ENCODE results near the gene UTP15. TPM values are rescaled to one million over a fixed set of nuclear protein-coding genes. Genes with fewer than 3 reads are reported as not detected.

UTP15 gene
- total and polyA plus RNA-seq, 2 experiments from 2014 or later = 16.5 to 59.0 TPM

DNA sequence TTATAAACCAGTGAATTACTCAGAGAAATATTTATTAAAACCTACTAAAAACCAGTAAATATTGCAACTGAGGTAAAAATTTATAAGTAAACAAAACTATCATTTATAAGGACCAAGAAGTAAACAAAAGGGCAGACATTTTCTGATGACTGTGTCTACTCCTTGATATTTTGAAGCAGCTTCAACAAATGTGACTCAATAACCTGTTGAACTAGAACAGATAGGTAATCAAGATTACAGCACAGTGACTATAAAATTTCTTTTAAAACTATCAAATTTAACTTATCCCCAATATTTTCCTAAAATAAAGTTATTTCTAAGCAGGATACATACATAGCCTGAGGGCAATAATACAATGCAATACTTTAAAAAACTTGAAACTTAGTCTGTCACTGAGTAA lies 12.9 kb upstream of the UTP15 start (continued):
- TF ChIP-seq, protein P1, sequence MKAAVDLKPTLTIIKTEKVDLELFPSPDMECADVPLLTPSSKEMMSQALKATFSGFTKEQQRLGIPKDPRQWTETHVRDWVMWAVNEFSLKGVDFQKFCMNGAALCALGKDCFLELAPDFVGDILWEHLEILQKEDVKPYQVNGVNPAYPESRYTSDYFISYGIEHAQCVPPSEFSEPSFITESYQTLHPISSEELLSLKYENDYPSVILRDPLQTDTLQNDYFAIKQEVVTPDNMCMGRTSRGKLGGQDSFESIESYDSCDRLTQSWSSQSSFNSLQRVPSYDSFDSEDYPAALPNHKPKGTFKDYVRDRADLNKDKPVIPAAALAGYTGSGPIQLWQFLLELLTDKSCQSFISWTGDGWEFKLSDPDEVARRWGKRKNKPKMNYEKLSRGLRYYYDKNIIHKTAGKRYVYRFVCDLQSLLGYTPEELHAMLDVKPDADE (IDR thresholded peaks at IDR 0.05) = no peak
- TF ChIP-seq NANOG (IDR thresholded peaks at IDR 0.05; ENCODE audit: borderline replicate concordance) = no peak
- no peak for TF ChIP-seq JUNB (IDR thresholded peaks at IDR 0.05; ENCODE audit: unreplicated experiment)
- TF ChIP-seq EZH2 (IDR thresholded peaks at IDR 0.05; ENCODE audit: low read depth, unreplicated experiment) = no peak
- TF ChIP-seq POLR2AphosphoS5 (IDR thresholded peaks at IDR 0.05; ENCODE audit: low read depth) = no peak

DNA sequence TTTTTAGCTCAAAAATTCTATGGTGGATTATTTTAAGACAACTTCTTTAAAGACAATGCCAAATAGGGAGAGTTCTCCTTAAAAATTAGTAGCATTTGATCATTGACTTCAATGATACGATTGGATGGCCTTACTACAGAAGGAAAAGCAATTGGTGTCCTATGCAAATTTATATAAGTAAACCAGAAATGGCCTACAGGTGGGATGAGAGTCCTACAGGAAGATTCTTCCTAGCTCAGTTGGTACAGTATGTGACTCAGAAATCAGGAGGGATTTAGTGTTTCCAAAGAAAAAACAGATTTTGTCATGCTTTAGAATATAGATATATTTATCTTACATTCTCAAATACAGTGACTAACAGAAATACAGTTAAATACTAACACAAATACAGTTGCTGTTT lies 6.6 kb upstream of the UTP15 start:
- H3F3A ChIP-seq (replicated peaks; ENCODE audit: low read depth) = no peaks in the 10 kb centered on the region
- no peaks in the 10 kb centered on the region for H3K36me3 ChIP-seq (ENCODE audit: insufficient read depth)
- peaks cover 7% of the 10 kb centered on the region; the same call in 1 of the 2 replicates for H3K79me2 ChIP-seq (replicated peaks; ENCODE audit: insufficient read depth)
- no peak overlapping the region for H3K4me2 ChIP-seq
- Mint-ChIP-seq H3K27ac (no peak overlapping the region), H3K4me1 (peaks cover 6% of the 10 kb centered on the region), H3K9me3 (no peaks in the 10 kb centered on the region), H3K36me3 (ENCODE audit: low read depth) (peaks cover 7% of the 10 kb centered on the region), H3K4me3 (no peak overlapping the region), H3K27me3 (ENCODE audit: insufficient read depth, low read depth, poor library complexity) (no peaks in the 10 kb centered on the region)
- H3K27me3 ChIP-seq (ENCODE audit: insufficient read depth) = no peaks in the 10 kb centered on the region
- no peak overlapping the region for H3K27ac ChIP-seq (ENCODE audit: low read depth)
- DNase-seq (ENCODE audit: low spot score) = no peak
- TF ChIP-seq, protein P2, sequence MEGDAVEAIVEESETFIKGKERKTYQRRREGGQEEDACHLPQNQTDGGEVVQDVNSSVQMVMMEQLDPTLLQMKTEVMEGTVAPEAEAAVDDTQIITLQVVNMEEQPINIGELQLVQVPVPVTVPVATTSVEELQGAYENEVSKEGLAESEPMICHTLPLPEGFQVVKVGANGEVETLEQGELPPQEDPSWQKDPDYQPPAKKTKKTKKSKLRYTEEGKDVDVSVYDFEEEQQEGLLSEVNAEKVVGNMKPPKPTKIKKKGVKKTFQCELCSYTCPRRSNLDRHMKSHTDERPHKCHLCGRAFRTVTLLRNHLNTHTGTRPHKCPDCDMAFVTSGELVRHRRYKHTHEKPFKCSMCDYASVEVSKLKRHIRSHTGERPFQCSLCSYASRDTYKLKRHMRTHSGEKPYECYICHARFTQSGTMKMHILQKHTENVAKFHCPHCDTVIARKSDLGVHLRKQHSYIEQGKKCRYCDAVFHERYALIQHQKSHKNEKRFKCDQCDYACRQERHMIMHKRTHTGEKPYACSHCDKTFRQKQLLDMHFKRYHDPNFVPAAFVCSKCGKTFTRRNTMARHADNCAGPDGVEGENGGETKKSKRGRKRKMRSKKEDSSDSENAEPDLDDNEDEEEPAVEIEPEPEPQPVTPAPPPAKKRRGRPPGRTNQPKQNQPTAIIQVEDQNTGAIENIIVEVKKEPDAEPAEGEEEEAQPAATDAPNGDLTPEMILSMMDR (conservative IDR thresholded peaks at IDR 0.05; ENCODE audit: low read depth in 2 of 2) = peak; percentile 12 to 17; a peak in 1 of 4 replicates
- TF ChIP-seq EZH2phosphoT487 (IDR thresholded peaks at IDR 0.05; ENCODE audit: unreplicated experiment) = no peak
- no peaks in the 10 kb centered on the region for H3K4me1 ChIP-seq (ENCODE audit: insufficient read depth)
- H4K20me1 ChIP-seq (replicated peaks; ENCODE audit: insufficient read depth) = no peaks in the 10 kb centered on the region
- no peak overlapping the region for H3K4me3 ChIP-seq
- H3K9me2 ChIP-seq (ENCODE audit: insufficient read depth) = no peaks in the 10 kb centered on the region
- ATAC-seq = no peak
- H2AFZ ChIP-seq = no peak overlapping the region

DNA sequence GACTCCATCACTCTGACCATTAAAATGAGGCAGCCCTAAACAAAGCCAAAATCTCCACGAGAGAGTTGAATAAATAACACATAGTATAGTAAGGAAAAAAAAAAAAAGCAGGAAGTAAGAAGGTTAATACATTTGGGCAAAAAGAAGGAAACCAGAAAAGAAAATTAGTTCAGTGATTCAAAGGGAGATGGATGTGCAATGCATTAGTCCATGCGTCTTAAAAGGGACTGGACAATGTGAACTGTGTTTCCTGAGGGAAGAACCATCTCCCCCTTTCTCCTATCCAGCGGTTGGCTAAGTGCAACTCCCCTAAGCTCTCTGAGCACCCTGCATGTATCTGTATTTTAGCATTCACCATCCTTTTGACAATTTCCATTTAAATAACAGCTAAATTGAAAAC lies 1.5 kb upstream of the UTP15 start:
- H3K27me3 Mint-ChIP-seq (ENCODE audit: insufficient read depth, low read depth, poor library complexity) = peaks cover 9% of the 10 kb centered on the region
- no peaks in the 10 kb centered on the region for H3K9me3 Mint-ChIP-seq
- H3K27me3 ChIP-seq (ENCODE audit: insufficient read depth) = no peaks in the 10 kb centered on the region
- no peaks in the 10 kb centered on the region for H3F3A ChIP-seq (replicated peaks; ENCODE audit: low read depth)
- H3K9me2 ChIP-seq (ENCODE audit: insufficient read depth) = no peaks in the 10 kb centered on the region
- DNase-seq (ENCODE audit: low spot score) (no peak), ATAC-seq (no peak)
- H3K27ac ChIP-seq (ENCODE audit: low read depth) = no peak overlapping the region
- H3K4me1 ChIP-seq (ENCODE audit: insufficient read depth) = peaks cover 12% of the 10 kb centered on the region
- H3K4me3 ChIP-seq = peak overlapping the region; percentile 90
- no peak for TF ChIP-seq EZH2 (IDR thresholded peaks at IDR 0.05; ENCODE audit: low read depth, unreplicated experiment)
- TF ChIP-seq, protein P3, sequence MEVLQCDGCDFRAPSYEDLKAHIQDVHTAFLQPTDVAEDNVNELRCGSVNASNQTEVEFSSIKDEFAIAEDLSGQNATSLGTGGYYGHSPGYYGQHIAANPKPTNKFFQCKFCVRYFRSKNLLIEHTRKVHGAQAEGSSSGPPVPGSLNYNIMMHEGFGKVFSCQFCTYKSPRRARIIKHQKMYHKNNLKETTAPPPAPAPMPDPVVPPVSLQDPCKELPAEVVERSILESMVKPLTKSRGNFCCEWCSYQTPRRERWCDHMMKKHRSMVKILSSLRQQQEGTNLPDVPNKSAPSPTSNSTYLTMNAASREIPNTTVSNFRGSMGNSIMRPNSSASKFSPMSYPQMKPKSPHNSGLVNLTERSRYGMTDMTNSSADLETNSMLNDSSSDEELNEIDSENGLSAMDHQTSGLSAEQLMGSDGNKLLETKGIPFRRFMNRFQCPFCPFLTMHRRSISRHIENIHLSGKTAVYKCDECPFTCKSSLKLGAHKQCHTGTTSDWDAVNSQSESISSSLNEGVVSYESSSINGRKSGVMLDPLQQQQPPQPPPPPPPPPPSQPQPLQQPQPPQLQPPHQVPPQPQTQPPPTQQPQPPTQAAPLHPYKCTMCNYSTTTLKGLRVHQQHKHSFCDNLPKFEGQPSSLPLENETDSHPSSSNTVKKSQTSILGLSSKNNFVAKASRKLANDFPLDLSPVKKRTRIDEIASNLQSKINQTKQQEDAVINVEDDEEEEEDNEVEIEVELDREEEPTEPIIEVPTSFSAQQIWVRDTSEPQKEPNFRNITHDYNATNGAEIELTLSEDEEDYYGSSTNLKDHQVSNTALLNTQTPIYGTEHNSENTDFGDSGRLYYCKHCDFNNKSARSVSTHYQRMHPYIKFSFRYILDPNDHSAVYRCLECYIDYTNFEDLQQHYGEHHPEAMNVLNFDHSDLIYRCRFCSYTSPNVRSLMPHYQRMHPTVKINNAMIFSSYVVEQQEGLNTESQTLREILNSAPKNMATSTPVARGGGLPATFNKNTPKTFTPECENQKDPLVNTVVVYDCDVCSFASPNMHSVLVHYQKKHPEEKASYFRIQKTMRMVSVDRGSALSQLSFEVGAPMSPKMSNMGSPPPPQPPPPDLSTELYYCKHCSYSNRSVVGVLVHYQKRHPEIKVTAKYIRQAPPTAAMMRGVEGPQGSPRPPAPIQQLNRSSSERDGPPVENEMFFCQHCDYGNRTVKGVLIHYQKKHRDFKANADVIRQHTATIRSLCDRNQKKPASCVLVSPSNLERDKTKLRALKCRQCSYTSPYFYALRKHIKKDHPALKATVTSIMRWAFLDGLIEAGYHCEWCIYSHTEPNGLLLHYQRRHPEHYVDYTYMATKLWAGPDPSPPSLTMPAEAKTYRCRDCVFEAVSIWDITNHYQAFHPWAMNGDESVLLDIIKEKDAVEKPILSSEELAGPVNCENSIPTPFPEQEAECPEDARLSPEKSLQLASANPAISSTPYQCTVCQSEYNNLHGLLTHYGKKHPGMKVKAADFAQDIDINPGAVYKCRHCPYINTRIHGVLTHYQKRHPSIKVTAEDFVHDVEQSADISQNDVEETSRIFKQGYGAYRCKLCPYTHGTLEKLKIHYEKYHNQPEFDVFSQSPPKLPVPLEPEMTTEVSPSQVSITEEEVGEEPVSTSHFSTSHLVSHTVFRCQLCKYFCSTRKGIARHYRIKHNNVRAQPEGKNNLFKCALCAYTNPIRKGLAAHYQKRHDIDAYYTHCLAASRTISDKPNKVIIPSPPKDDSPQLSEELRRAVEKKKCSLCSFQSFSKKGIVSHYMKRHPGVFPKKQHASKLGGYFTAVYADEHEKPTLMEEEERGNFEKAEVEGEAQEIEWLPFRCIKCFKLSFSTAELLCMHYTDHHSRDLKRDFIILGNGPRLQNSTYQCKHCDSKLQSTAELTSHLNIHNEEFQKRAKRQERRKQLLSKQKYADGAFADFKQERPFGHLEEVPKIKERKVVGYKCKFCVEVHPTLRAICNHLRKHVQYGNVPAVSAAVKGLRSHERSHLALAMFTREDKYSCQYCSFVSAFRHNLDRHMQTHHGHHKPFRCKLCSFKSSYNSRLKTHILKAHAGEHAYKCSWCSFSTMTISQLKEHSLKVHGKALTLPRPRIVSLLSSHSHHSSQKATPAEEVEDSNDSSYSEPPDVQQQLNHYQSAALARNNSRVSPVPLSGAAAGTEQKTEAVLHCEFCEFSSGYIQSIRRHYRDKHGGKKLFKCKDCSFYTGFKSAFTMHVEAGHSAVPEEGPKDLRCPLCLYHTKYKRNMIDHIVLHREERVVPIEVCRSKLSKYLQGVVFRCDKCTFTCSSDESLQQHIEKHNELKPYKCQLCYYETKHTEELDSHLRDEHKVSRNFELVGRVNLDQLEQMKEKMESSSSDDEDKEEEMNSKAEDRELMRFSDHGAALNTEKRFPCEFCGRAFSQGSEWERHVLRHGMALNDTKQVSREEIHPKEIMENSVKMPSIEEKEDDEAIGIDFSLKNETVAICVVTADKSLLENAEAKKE (CRISPR knock-in tag; IDR thresholded peaks at IDR 0.05) = no peak
- TF ChIP-seq POLR2AphosphoS5 (IDR thresholded peaks at IDR 0.05; ENCODE audit: low read depth) = no peak
- TF ChIP-seq STAT1 (IDR thresholded peaks at IDR 0.05; ENCODE audit: unreplicated experiment) = no peak
- H3K36me3 ChIP-seq (ENCODE audit: insufficient read depth) = peaks cover 5% of the 10 kb centered on the region; the same call in 1 of the 2 replicates
- peaks cover 7% of the 10 kb centered on the region for H3K36me3 Mint-ChIP-seq (ENCODE audit: low read depth)
- H3K27ac Mint-ChIP-seq = no peak overlapping the region
- H4K20me1 ChIP-seq (replicated peaks; ENCODE audit: insufficient read depth) = peaks cover 7% of the 10 kb centered on the region
- H3K4me2 ChIP-seq = peak overlapping the region; percentile 97
- H3K4me1 Mint-ChIP-seq = peaks cover 9% of the 10 kb centered on the region
- H2AFZ ChIP-seq = no peak overlapping the region
- H3K79me2 ChIP-seq (replicated peaks; ENCODE audit: insufficient read depth) = peaks cover 51% of the 10 kb centered on the region
- peak overlapping the region; percentile 97 for H3K4me3 Mint-ChIP-seq

Data from GM23338 (cell line).